HG02981 (cell line): ENCODE results near the gene METTL25.
A peak's percentile ranks its signal among the peaks of the same experiment; 100 is the strongest.

Experiments
- ATAC-seq: cut with Tn5 transposase; IDR thresholded peaks from one replicate; pipeline ENCODE4 v1.9.1; 2021; ENCODE audit warnings: mild to moderate bottlenecking, moderate library complexity; ENCODE audit not compliant: unreplicated experiment

Gene METTL25

GRCh38 chr12:82468563-82468962, 110.2 kb downstream of the METTL25 start:
- ATAC-seq: no peak

DNA sequence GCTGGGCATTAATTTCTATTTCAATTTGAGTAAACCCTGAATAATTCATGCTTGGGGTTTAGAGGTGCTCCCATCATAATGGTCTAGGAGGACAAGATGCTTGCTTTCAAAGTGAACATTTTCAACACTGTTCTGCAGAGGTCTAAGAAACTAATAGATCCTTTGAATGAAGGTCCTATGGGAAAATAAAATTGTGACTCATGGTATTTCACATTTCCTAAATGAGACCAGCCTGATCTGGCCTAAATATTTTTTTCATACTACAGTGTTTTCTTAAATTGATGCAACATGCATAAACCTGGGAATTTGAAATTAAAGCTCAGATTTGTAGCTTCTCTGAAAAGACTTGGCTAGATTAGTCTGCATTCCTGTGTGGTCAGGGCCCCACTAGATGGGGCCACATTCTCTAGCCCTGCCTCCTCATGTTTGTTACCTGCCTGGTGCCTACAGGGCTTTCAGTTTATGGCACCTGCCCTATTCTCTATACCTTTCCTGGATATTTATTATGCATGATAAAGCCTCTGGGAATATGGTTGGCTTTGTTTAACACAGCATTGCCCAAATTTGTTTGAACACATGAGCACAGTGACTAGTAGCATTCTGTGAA, 112.7 kb downstream of the METTL25 start:
- ATAC-seq: no peak

GRCh38 chr12:82473111-82473754, 114.9 kb downstream of the METTL25 start:
- no peak for ATAC-seq

GRCh38 chr12:82474181-82474797, 116.0 kb downstream of the METTL25 start:
- no peak for ATAC-seq

GRCh38 chr12:82474798-82475184, 116.5 kb downstream of the METTL25 start:
- no peak for ATAC-seq

DNA sequence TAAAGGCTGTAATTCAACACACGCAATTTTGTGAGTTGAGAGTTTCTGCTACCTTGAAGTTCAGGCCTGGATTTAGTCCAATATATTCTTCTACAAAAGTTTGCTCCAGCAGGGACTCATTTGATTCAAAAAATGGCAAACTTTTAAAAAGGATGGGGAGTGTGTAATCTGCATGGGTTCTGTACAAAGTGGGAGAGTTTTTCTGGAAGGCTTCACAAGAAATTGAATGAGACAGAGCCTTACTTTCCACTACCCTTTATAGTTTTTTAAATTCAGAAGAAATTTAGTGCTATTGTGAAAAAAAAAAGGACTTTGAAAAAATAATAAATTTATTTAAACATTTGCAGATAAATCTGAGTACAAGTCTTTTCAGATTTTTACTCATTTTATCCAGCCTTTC, 116.9 kb downstream of the METTL25 start:
- ATAC-seq: no peak

DNA sequence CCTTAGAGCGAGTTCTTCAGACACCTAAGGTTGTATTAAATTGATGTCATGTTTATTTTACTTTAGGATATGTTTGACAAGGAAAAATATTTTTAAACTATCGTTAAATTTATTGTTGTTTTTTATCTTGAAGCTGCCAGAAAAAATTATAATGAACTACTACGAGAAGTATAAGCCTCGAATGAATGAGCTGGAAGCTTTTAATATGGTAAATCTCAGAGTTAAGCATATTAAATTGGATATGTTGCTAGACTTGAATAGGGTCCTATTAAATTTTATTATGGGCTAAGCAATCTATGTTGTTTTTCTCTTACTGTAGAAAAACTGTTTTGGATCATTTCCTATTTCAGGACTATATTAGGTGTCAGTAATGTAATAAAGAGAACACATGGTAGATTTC, 118.2 kb downstream of the METTL25 start:
- ATAC-seq: no peak

DNA sequence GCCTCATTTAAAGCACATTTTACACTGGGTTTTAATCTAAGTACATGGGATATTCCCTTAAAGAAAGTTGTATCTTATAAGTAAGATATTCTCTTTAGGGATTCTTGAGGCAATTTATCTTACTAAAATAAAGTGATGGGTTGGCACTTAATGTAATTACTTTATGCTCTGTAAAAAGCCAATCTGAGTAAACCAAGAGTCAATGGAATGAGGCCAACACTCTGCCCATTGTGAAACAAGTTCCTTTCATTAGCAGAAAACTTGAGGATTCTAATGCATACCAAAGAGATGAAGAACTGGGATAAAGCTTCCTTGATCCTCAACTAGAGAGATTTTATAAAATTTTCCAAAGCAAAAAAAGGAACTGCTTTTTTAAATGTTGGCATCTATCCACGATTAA, 121.2 kb downstream of the METTL25 start:
- ATAC-seq: no peak

- ATAC-seq: no peak
These were observed 122.3 kb downstream of the METTL25 start for GRCh38 chr12:82480606-82481005.

DNA sequence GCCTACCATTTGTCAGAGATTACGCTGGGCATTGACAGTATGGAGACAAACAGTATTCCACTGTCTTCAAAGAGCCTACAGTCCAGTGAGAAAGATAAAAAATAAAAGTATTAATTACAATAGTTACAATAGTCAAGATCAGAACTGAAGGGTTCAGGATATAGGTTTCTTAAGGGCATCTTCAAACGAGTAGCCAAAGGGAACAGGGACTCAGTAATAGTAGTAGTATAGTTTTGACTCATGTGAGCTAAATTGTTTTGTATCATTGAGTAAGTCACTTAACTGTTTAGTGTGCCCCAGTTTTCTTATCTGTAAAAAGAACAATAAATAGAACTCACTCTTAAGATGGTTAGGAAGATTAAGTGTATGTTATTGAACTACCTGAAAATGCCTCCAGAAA, 123.6 kb downstream of the METTL25 start:
- ATAC-seq: no peak

GRCh38 chr12:82486524-82487235, 128.4 kb downstream of the METTL25 start:
- ATAC-seq: no peak

GRCh38 chr12:82504409-82504808, 146.1 kb downstream of the METTL25 start:
- no peak for ATAC-seq

- no peak for ATAC-seq
These were observed 146.8 kb downstream of the METTL25 start for GRCh38 chr12:82505150-82505549.

DNA sequence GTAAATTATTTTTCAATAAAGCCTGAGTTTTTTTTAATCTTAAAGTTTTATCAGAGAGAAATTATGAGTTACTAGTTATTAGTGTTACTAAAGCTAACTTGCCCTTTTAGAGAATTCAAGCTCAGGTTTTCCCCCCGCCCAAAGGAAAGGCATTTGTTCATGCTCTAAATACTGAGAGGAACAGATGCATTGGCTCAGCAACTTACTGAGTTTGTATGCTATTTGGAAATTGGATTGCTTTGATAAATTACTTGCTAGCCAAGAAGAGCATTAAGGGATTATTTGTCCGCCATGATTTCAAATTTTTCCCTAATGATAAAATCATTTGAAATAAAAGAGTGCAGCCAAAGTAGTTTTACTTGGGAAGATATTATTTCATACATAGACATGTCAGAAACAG, 149.4 kb downstream of the METTL25 start:
- no peak for ATAC-seq

GRCh38 chr12:82510386-82510785, 152.1 kb downstream of the METTL25 start:
- no peak for ATAC-seq

GRCh38 chr12:82514880-82515279, 156.6 kb downstream of the METTL25 start:
- ATAC-seq: no peak

DNA sequence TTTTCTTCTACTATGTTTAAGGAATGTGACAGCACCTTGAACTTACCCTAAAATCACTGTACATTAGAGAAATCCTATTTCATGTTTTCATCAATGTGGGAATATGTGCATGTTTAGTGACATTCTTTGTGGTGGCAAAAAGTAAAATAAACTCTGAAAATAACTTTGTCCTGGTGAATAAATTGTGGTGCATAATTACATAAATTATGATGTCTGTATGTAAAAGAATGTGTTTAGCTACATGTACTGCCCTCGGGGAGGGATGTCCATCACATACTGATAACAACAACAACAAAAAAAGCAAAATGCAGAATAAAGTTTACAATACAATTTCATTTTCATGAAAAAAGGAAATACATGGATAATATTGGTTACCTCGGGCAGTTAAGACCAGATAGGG, 157.3 kb downstream of the METTL25 start:
- no peak for ATAC-seq

- peak; percentile 85 for ATAC-seq
These were observed 158.7 kb downstream of the METTL25 start for GRCh38 chr12:82517027-82517426.

GRCh38 chr12:82517808-82518207, 159.5 kb downstream of the METTL25 start:
- no peak for ATAC-seq

DNA sequence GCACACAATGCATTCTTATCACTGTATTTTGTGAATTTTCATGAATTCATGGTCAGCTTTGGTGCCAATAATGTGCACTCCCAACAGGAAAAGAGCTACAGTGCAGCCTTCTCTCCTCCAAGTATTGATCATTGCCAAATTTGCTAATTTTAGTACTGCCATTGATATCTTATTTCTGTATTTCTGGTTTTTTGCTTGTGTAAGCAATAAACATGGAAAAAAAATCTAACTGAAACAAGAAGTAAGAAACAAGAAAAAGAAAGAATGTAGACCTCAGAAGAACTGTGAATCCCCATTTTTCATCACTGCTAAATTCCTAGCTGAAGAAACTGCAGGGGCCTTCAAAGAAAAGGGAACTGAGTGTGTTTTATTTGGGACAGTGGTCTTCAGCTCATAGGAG, 161.2 kb downstream of the METTL25 start:
- no peak for ATAC-seq

DNA sequence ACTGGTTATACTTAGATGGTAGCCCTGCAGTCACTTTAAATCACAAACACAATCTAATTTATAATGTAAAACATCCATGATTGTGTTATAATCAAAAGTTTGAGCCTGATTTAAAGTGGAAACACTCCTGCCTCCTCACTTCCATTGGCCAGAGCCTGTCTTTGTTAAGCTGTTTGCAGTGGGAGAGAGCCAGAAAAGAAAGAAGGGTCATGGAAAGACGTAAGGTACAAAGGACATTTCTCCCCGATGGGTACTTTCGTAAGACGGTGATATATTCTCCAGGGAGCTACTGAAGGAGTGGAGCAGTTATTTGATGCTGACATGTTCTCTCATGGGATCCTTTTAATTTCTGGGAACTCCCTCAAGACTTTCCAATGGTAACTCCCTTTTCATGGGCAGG, 164.0 kb downstream of the METTL25 start:
- ATAC-seq: no peak

GRCh38 chr12:82522762-82523161, 164.4 kb downstream of the METTL25 start:
- no peak for ATAC-seq
